WTC11 (cell line): ENCODE data around the gene HMGCS2. TPM values are rescaled to one million over a fixed set of nuclear protein-coding genes. Genes with fewer than 3 reads are reported as not detected.

ENCODE experiments used
- ATAC-seq: fragments of 200-7000 bp; cut with Tn5 transposase; 2 replicates; pipeline ENCODE4 v1.10.0; 2021; ENCODE audit warnings: mild to moderate bottlenecking, moderate library complexity
- CTCF ChIA-PET: fragments of 300-600 bp; sonication (Branson Sonifier 250); formaldehyde crosslinking; loops from one replicate; lab custom pipeline; 2021; ENCODE audit warnings: antibody characterized with exemption; lab: Charles Lee
- POLR2A ChIA-PET: fragments of 350-600 bp; sonication (Branson Sonifier 250); formaldehyde crosslinking; loops from one replicate; lab custom pipeline; 2021; ENCODE audit warnings: antibody characterized with exemption; lab: Charles Lee
- DNase-seq: peaks from one replicate; pipeline ENCODE4 v3.0.0; 2021; ENCODE audit warnings: low spot score
- H3K27ac Mint-ChIP-seq: 2 replicates; pipeline ENCODE4 v1.8.0; 2021; ENCODE audit warnings: mixed read lengths
- H3K27me3 Mint-ChIP-seq: 2 replicates; pipeline ENCODE4 v1.8.0; 2021; ENCODE audit warnings: low read depth, mild to moderate bottlenecking, moderate library complexity, mixed read lengths
- H3K36me3 Mint-ChIP-seq: 2 replicates; pipeline ENCODE4 v1.8.0; 2021; ENCODE audit warnings: mixed read lengths
- H3K4me1 Mint-ChIP-seq: 2 replicates; pipeline ENCODE4 v1.8.0; 2022; ENCODE audit warnings: mixed read lengths
- H3K4me3 Mint-ChIP-seq: 2 replicates; pipeline ENCODE4 v1.8.0; 2021; ENCODE audit warnings: mild to moderate bottlenecking, moderate library complexity, mixed read lengths
- H3K9me3 Mint-ChIP-seq: 2 replicates; pipeline ENCODE4 v1.8.0; 2021; ENCODE audit warnings: mixed read lengths
- CREB1 ChIP-seq: sonication (generic); formaldehyde crosslinking; IDR thresholded peaks from 2 replicates; pipeline ENCODE4 v1.8.0; 2023; ENCODE audit warnings: mild to moderate bottlenecking, missing genetic modification reagents
- ETV6 ChIP-seq: sonication (generic); formaldehyde crosslinking; IDR thresholded peaks from 2 replicates; pipeline ENCODE4 v1.8.1; 2022; ENCODE audit warnings: mild to moderate bottlenecking, missing genetic modification reagents
- GRHL2 ChIP-seq: fragments of 250-450 bp; sonication (Bioruptor Pico); IDR thresholded peaks from 2 replicates; pipeline ENCODE4 v1.8.0; 2022; ENCODE audit warnings: mild to moderate bottlenecking, moderate library complexity; ENCODE audit not compliant: insufficient replicate concordance, severe bottlenecking
- GTF2I ChIP-seq: fragments of 250-450 bp; sonication (Bioruptor Pico); conservative IDR thresholded peaks from 2 replicates; pipeline ENCODE4 v1.4.0; 2021; ENCODE audit warnings: mild to moderate bottlenecking
- HMGA2 ChIP-seq: fragments of 250-450 bp; sonication (Bioruptor Pico); IDR thresholded peaks from 2 replicates; pipeline ENCODE4 v1.4.0; 2021; ENCODE audit warnings: mild to moderate bottlenecking, moderate library complexity
- NR1H2 ChIP-seq: sonication (generic); formaldehyde crosslinking; IDR thresholded peaks from 2 replicates; pipeline ENCODE4 v1.9.0; 2021; ENCODE audit warnings: mild to moderate bottlenecking, moderate library complexity, missing genetic modification reagents
- NR3C1 ChIP-seq: sonication (generic); formaldehyde crosslinking; conservative IDR thresholded peaks from 2 replicates; pipeline ENCODE4 v1.8.1; 2023; ENCODE audit warnings: low read depth, mild to moderate bottlenecking, missing genetic modification reagents
- OVOL2 ChIP-seq: fragments of 250-450 bp; sonication (Bioruptor Pico); IDR thresholded peaks from 2 replicates; pipeline ENCODE4 v1.9.0; 2021; ENCODE audit warnings: mild to moderate bottlenecking, borderline replicate concordance
- PRRX2 ChIP-seq: fragments of 250-450 bp; sonication (Bioruptor Pico); IDR thresholded peaks from 2 replicates; pipeline ENCODE4 v1.8.0; 2021; ENCODE audit warnings: mild to moderate bottlenecking
- SMAD3 ChIP-seq: sonication (generic); formaldehyde crosslinking; IDR thresholded peaks from 2 replicates; pipeline ENCODE4 v1.8.0; 2022; ENCODE audit warnings: missing genetic modification reagents, mild to moderate bottlenecking, borderline replicate concordance
- SMAD4 ChIP-seq: sonication (generic); formaldehyde crosslinking; IDR thresholded peaks from 2 replicates; pipeline ENCODE4 v1.8.0; 2022; ENCODE audit warnings: mild to moderate bottlenecking, missing genetic modification reagents
- SOX15 ChIP-seq: fragments of 250-450 bp; sonication (Bioruptor Pico); IDR thresholded peaks from 2 replicates; pipeline ENCODE4 v1.9.0; 2021; ENCODE audit warnings: mild to moderate bottlenecking
- ZNF121 ChIP-seq: sonication (generic); formaldehyde crosslinking; IDR thresholded peaks from 2 replicates; pipeline ENCODE4 v1.8.0; 2023; ENCODE audit warnings: missing genetic modification reagents
- ZNF232 ChIP-seq: sonication (generic); formaldehyde crosslinking; IDR thresholded peaks from 2 replicates; pipeline ENCODE4 v1.8.0; 2022; ENCODE audit warnings: mild to moderate bottlenecking, missing genetic modification reagents
- ZNF416 ChIP-seq: fragments of 250-450 bp; sonication (Bioruptor Pico); IDR thresholded peaks from 2 replicates; pipeline ENCODE4 v1.9.0; 2021; ENCODE audit warnings: mild to moderate bottlenecking, inconsistent platforms
- total RNA-seq: library from RNA; stranded (reverse); gene quantifications from 3 replicates; pipeline ENCODE4 v1.2.3, GENCODE V29; 2021
- TF ChIP-seq, protein P1 (sequence below): sonication (generic); formaldehyde crosslinking; IDR thresholded peaks from 2 replicates; pipeline ENCODE4 v1.8.0; 2023; ENCODE audit warnings: mild to moderate bottlenecking, missing genetic modification reagents
- TF ChIP-seq, protein P2 (sequence below): sonication (generic); formaldehyde crosslinking; IDR thresholded peaks from 2 replicates; pipeline ENCODE4 v1.8.1; 2022; ENCODE audit warnings: low read depth, mild to moderate bottlenecking, moderate library complexity, missing genetic modification reagents, borderline replicate concordance
- TF ChIP-seq, protein P3 (sequence below): sonication (generic); formaldehyde crosslinking; IDR thresholded peaks from 2 replicates; pipeline ENCODE4 v1.8.0; 2023; ENCODE audit warnings: missing genetic modification reagents, mild to moderate bottlenecking, borderline replicate concordance
- TF ChIP-seq, protein P4 (sequence below): sonication (generic); formaldehyde crosslinking; IDR thresholded peaks from 2 replicates; pipeline ENCODE4 v1.8.0; 2022; ENCODE audit warnings: mild to moderate bottlenecking, missing genetic modification reagents
- TF ChIP-seq, protein P5 (sequence below): fragments of 250-450 bp; sonication (Bioruptor Pico); conservative IDR thresholded peaks from 2 replicates; pipeline ENCODE4 v1.9.0; 2021; ENCODE audit warnings: mild to moderate bottlenecking
- TF ChIP-seq, protein P6 (sequence below): sonication (generic); formaldehyde crosslinking; IDR thresholded peaks from 2 replicates; pipeline ENCODE4 v1.8.0; 2022; ENCODE audit warnings: mild to moderate bottlenecking, missing genetic modification reagents

Gene HMGCS2
- total RNA-seq, 1 experiment from 2014 or later = 0.24 TPM

DNA sequence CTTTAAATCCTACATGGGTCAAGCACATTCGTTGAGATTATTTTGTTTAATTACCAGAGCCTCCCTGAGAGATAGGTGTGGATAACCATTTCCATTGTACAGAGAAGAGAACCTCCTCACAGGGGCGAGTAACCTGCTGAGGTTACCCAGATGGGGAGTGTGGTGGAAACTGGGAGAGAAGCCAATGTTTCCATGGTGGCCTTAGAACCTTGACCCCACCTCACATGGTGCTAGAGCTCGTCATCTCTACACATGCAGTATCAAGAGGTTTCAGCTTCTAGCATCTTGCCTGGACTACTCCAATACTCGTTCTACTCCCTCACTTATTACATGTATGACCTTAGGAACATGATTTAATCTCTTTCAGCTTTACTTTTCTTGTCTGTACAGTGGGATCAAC is 37.8 kb upstream of the HMGCS2 start:
- no peak for ATAC-seq
- Mint-ChIP-seq H3K4me1 (0 out of 2 replicates have a peak, but pooled peaks cover 3% of the 10 kb centered on the region), H3K36me3 (no peaks in the 10 kb centered on the region), H3K27me3 (no peaks in the 10 kb centered on the region; the same call in 1 of the 2 replicates), H3K27ac (no peak overlapping the region), H3K9me3 (no peaks in the 10 kb centered on the region)
- POLR2A ChIA-PET = no interaction called here
- DNase-seq = no peak
- CTCF ChIA-PET = interaction anchor here (0.8 kb wide), 1 partner anchor 79 kb away, joined by 3 read pairs; no protein-coding TSS in a partner anchor
- no peak for TF ChIP-seq ZNF416 (CRISPR knock-in tag)
- TF ChIP-seq PRRX2 (CRISPR knock-in tag) = no peak
- TF ChIP-seq ZNF121 (CRISPR knock-in tag) = no peak
- TF ChIP-seq GTF2I (CRISPR knock-in tag) = no peak
- TF ChIP-seq GRHL2 (CRISPR knock-in tag) = no peak
- no peak for TF ChIP-seq CREB1 (CRISPR knock-in tag)
- no peak for TF ChIP-seq OVOL2 (CRISPR knock-in tag)
- TF ChIP-seq, protein P1, sequence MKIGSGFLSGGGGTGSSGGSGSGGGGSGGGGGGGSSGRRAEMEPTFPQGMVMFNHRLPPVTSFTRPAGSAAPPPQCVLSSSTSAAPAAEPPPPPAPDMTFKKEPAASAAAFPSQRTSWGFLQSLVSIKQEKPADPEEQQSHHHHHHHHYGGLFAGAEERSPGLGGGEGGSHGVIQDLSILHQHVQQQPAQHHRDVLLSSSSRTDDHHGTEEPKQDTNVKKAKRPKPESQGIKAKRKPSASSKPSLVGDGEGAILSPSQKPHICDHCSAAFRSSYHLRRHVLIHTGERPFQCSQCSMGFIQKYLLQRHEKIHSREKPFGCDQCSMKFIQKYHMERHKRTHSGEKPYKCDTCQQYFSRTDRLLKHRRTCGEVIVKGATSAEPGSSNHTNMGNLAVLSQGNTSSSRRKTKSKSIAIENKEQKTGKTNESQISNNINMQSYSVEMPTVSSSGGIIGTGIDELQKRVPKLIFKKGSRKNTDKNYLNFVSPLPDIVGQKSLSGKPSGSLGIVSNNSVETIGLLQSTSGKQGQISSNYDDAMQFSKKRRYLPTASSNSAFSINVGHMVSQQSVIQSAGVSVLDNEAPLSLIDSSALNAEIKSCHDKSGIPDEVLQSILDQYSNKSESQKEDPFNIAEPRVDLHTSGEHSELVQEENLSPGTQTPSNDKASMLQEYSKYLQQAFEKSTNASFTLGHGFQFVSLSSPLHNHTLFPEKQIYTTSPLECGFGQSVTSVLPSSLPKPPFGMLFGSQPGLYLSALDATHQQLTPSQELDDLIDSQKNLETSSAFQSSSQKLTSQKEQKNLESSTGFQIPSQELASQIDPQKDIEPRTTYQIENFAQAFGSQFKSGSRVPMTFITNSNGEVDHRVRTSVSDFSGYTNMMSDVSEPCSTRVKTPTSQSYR = no peak
- TF ChIP-seq SMAD3 = no peak
- TF ChIP-seq, protein P2, sequence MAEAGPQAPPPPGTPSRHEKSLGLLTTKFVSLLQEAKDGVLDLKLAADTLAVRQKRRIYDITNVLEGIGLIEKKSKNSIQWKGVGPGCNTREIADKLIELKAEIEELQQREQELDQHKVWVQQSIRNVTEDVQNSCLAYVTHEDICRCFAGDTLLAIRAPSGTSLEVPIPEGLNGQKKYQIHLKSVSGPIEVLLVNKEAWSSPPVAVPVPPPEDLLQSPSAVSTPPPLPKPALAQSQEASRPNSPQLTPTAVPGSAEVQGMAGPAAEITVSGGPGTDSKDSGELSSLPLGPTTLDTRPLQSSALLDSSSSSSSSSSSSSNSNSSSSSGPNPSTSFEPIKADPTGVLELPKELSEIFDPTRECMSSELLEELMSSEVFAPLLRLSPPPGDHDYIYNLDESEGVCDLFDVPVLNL = no peak
- TF ChIP-seq NR3C1 (CRISPR knock-in tag) = no peak
- no peak for TF ChIP-seq ETV6 (CRISPR knock-in tag)
- TF ChIP-seq NR1H2 (CRISPR knock-in tag) = no peak
- TF ChIP-seq, all 79 proteins: peak for 0
- H3K4me3 Mint-ChIP-seq = no peak overlapping the region

DNA sequence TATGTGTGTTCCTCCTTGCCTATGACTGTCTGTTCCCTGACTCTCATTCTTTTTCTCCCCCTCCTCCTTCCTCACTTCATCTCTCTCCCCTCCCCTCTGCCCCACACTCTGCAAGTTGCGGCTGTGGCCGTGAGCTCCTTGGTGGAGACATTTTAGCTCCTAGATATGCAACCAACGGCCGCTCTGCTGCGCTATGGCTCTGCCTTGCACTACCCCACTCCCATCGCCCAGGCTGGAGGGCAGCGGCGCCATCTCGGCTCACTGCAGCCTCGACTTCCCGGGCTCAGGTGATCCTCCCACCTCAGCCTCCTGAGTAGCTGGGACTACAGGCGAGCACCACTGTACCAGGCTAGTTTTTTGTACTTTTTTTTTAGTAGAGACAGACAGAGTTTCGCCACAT is 37.0 kb upstream of the HMGCS2 start:
- TF ChIP-seq SMAD4 (CRISPR knock-in tag) = no peak
- TF ChIP-seq, protein P3, sequence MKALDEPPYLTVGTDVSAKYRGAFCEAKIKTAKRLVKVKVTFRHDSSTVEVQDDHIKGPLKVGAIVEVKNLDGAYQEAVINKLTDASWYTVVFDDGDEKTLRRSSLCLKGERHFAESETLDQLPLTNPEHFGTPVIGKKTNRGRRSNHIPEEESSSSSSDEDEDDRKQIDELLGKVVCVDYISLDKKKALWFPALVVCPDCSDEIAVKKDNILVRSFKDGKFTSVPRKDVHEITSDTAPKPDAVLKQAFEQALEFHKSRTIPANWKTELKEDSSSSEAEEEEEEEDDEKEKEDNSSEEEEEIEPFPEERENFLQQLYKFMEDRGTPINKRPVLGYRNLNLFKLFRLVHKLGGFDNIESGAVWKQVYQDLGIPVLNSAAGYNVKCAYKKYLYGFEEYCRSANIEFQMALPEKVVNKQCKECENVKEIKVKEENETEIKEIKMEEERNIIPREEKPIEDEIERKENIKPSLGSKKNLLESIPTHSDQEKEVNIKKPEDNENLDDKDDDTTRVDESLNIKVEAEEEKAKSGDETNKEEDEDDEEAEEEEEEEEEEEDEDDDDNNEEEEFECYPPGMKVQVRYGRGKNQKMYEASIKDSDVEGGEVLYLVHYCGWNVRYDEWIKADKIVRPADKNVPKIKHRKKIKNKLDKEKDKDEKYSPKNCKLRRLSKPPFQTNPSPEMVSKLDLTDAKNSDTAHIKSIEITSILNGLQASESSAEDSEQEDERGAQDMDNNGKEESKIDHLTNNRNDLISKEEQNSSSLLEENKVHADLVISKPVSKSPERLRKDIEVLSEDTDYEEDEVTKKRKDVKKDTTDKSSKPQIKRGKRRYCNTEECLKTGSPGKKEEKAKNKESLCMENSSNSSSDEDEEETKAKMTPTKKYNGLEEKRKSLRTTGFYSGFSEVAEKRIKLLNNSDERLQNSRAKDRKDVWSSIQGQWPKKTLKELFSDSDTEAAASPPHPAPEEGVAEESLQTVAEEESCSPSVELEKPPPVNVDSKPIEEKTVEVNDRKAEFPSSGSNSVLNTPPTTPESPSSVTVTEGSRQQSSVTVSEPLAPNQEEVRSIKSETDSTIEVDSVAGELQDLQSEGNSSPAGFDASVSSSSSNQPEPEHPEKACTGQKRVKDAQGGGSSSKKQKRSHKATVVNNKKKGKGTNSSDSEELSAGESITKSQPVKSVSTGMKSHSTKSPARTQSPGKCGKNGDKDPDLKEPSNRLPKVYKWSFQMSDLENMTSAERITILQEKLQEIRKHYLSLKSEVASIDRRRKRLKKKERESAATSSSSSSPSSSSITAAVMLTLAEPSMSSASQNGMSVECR = no peak
- POLR2A ChIA-PET = no interaction called here
- no peak for DNase-seq
- Mint-ChIP-seq H3K27me3 (no peaks in the 10 kb centered on the region; the same call in 1 of the 2 replicates), H3K4me1 (0 out of 2 replicates have a peak, but pooled peaks cover 3% of the 10 kb centered on the region), H3K4me3 (no peak overlapping the region), H3K27ac (no peak overlapping the region), H3K36me3 (no peaks in the 10 kb centered on the region), H3K9me3 (no peaks in the 10 kb centered on the region)
- ATAC-seq = no peak
- CTCF ChIA-PET = no interaction called here

DNA sequence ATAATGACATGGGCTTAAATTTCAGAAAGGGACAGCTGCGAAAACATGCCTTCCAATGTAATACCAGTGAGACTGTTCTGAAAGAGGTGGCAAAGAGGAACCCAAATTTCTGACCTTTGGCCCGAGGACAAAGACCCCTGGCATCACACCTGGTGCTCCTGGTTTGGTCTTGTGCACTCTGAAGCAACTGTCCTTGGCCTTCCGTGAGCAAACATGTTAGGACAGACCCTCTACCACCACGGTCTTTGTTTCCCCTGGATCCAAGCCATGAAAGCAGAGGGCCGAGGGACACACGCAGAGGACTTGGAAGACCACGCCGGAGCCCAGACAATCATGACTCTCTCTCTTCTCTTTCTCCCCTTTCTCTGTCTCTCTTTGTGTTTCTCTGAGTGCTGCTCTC is 36.5 kb upstream of the HMGCS2 start:
- Mint-ChIP-seq H3K27me3 (no peaks in the 10 kb centered on the region; the same call in 1 of the 2 replicates), H3K9me3 (no peaks in the 10 kb centered on the region), H3K4me1 (0 out of 2 replicates have a peak, but pooled peaks cover 3% of the 10 kb centered on the region), H3K4me3 (no peak overlapping the region), H3K27ac (no peak overlapping the region), H3K36me3 (no peaks in the 10 kb centered on the region)
- no peak for DNase-seq
- ChIA-PET CTCF (no interaction called here), POLR2A (no interaction called here)
- no peak for ATAC-seq
- TF ChIP-seq SOX15 (CRISPR knock-in tag) (no peak), ZNF232 (CRISPR knock-in tag) (no peak), HMGA2 (CRISPR knock-in tag) (no peak)
- TF ChIP-seq, protein P4, sequence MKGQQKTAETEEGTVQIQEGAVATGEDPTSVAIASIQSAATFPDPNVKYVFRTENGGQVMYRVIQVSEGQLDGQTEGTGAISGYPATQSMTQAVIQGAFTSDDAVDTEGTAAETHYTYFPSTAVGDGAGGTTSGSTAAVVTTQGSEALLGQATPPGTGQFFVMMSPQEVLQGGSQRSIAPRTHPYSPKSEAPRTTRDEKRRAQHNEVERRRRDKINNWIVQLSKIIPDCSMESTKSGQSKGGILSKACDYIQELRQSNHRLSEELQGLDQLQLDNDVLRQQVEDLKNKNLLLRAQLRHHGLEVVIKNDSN (CRISPR knock-in tag) = no peak
- TF ChIP-seq, protein P5, sequence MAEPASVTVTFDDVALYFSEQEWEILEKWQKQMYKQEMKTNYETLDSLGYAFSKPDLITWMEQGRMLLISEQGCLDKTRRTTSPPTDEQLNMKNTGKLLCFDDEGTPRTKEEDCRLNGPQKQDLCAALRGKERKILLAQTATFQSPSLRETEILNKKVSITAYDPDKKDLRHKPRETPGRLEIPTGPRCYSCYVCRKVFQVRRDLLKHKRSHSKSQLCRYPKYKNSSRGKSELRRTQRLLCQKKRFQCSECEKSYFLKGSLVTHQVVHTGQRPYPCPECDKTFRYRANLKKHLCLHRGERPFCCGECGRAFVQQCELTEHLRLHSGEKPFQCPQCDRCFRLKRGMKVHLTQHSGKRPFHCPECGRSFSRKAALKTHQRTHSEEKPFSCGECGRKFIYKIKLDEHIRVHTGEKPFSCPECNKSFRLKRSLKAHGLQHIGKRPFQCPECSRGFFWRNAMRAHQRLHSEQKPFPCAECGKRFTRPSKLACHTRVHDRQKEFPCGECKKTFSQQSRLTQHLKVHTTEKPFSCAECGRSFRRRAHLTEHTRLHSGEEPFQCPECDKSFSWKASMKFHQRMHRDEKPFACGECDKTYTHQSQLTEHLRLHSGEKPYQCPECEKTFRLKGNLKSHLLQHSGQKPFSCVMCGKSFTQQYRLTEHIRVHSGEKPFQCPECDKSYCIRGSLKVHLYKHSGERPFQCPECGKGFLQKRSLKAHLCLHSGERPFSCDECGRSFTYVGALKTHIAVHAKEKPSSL (CRISPR knock-in tag) = no peak
- TF ChIP-seq, protein P6, sequence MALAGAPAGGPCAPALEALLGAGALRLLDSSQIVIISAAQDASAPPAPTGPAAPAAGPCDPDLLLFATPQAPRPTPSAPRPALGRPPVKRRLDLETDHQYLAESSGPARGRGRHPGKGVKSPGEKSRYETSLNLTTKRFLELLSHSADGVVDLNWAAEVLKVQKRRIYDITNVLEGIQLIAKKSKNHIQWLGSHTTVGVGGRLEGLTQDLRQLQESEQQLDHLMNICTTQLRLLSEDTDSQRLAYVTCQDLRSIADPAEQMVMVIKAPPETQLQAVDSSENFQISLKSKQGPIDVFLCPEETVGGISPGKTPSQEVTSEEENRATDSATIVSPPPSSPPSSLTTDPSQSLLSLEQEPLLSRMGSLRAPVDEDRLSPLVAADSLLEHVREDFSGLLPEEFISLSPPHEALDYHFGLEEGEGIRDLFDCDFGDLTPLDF (CRISPR knock-in tag) = no peak
